Brain pericyte (primary cell): ENCODE measurements around the gene TRPM3.

Experiments used
- DNase-seq: peaks from one replicate; pipeline ENCODE4 v3.0.0-alpha.2; 2012; ENCODE audit warnings: low read depth, low spot score

Gene TRPM3

DNA sequence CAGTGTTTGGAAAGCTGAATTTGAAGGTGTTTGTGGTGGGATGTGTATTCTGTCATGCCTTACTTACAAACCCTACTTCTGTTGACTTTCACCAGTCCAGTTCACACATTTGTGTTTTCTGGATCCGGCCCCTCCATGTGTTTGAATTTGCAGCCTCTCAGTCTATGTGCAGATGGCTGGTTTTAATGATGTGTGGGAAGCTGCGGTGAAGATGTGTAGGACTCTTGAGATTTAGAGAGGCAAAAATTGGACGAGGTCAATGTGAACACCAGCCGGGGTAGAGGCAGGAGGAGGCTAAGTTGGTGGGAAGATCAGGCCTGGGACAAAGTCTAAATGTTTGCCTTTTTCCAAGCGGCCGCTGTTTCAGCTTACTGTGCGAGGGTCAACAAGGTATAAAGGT is 591.6 kb downstream of the TRPM3 start:
- no peak for DNase-seq

DNA sequence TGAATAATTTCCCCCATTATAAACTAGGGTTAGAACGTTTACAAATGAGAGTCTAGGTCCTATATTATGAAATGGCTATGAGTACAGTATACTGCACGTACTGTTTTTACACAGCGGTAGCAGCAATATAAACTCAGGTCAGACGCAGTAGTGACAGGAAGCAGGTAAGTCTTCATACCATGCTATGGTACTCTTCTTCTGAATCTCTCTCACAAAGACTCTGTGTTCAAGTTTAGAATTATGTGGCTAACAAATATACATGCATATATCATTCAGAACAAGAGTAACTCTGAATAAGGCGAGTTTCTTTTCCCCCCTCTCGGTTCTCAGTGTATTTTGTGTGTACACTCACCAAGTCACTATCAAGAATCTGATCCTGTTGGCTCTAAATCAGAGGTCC is 592.0 kb downstream of the TRPM3 start:
- DNase-seq, result no peak

DNA sequence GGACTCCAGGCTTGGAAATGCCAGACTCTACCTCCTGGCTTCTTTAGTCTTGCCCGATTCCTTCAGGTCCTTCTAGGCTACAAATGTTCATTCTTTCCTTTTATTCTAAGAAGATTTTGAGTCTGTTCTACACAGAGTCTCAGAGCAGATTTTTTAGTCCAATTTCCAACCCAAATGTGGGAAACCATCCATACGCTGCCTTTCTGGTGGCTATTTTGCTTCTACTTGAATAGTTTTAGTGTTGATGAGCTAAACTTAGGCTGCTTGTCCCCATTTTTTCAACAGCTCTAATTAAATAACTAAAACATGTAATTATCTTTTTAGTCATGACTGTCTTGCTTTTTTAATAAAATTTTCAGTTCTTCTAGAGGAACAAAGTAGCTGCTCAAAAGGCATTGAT is 594.5 kb downstream of the TRPM3 start:
- DNase-seq, result no peak

DNA sequence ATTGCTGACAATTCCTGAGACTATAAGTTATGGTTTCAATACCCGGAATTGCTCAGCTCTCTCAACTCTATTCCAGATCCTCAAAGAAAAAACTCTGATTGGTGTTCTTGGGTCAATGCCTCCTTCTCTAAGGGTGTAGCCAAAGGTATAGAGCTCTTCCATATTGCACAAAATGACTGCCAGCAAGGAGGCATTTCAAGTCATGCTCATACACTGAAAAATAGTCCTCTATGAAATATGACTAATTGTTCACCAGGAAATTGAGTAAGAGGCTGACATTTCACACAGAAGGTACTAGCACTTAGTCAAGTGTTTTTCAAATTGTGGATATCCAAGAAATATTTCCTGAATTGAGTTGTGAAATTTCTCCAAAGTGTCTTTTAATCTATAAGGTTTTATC is 595.9 kb downstream of the TRPM3 start:
- DNase-seq, result no peak

DNA sequence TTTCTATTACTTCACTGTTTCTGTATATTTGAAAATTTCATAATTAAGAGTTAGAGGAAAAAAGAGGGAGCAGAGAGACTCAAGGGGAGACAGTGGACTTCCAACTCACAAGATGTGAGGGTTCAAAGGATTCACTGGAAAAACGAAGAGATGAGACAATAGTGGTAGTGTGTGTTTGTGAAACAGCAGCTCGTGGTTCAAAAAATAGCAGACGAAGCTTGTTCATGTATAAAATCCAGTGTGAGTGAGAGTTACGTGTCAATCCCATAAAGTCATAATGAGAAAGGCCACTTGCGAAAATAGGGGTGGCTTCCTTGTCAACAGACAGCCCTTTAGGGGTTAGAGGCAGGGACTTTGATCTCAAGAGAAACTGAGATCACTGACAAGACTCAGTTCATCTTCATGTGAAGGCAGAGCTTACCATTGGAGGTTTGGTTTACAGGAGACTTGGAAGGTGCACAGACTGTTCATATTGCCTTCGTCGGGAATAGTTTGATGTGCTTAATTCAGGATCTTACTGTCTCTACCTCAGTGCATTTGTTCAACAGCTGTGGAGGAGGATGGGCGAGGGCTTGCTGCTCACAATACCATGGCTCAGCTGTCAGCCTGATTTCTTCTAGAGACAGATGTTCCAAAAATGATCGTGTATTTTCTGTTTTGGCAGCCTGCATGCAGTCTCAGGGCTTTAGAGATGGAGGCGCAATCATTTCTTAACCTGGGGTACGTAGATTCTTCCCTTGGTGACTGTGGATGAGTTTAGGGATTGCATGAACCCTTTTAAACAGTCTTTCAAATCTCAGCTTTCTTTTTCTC is 601.3 kb downstream of the TRPM3 start:
- DNase-seq, result no peak

DNA sequence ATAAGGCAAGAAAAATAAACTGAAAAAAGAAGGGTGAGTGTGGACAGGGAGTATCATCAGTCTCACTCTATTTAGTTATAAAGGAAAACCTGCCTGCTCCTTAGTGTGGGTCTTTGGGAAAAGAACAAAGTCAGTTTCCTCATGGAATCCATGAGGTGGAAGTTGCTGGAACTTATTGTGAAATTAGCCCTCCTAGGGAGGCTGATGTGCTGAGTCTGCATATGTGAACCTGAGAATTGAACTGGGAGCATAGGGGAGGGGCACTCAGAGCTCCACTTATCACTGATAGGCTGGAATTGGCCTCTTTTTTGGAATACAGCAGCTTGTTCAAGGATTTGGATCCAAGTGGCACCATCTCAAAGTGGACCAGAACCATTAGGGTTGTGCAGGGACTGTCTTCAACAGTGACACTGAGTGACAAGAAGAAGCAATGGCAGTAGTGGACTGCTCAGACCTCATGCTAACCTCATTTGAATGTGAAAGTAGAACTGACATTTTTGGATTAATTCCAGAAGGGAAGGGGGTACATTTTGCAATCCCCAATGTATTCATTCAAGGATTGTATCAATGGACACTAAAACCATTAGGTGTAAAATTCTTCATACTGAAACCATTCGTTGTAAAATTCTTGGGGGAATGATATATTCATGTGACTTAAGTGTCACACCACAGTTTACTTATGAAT is 603.4 kb downstream of the TRPM3 start:
- peak; percentile 10 for DNase-seq

DNA sequence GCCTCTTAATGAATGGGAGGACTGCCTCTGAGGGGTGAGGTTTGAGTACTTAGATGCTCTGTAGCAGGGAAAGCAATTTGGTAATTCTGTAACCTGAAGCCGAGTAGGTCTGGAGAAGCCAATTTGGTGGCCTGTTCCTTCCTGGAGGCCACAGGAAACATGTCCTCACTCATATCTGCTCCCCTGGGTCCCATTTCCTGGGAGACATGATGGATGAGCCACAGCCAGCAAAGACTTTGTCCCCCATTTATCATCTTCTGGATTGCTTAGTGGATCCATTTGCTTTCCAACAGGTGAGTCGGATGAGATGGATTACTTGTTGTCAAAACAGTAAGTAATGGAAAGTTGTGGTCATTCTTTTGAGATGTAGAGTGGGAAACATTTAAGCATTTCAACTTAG is 607.1 kb downstream of the TRPM3 start:
- DNase-seq, result no peak

DNA sequence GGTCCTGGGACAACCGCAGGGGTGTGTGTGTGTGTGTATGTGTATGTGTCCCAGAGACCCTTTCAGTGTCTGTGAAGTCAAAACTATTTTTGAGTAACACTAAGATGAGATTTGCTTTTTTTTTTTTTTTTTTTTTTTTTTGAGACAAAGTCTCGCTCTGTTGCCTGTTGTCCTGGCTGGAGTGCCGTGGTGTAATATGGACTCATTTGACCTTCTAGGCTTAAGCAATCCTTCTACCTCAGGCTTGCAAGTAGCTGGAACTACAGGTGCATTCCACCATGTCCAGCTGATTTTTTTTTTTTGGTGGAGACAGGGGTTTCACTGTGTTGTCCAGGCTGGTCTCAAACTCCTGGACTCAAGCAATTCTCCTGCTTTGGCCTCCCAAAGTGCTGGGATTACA is 609.6 kb downstream of the TRPM3 start:
- no peak for DNase-seq

DNA sequence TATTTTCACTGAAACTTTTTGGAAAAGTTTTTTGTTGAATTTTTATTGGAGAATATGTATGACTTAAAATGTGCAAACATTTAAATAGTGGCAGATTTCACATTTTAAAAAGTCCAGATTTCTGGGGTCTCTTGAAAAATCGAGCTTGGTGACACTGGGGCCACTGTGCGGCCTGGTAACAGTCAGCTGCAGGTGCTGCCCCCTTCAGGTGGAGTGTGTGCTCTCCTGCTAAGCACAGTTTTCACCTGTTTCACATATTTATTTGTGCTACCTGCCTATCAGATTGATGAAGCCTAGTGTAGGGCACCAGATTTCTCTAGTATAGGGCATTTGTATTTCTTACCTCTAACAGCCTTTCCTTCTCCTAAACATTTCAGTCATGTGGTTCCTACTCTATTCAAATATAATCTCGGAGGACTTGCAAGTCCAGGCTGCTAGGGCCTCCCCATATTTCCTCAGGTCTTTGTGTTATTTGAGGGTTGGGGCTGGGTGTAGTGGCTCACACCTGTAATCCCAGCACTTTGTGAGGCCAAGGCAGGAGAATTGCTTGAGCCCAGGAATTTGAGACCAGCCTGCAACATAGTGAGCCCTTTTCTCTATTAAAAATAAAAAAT is 611.2 kb downstream of the TRPM3 start:
- DNase-seq, result no peak

DNA sequence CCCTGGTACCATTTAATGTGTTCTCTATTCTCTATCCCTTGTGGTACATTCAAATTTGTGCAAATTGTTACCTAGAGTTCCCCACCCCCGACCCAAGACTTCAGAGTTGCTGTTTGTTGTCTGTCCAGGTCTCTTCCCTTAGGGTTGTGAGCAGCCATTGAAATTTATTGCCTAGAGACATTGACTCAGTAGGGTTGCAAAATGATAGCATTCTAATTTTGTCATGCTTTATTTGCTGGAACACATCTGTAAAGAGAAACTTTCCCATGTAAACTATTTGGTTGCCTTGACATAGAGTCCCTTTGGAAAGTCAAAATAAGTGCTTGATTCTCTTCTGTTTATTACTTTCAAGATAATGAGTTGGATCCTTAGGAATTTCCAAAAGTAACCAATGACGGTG is 615.3 kb downstream of the TRPM3 start:
- DNase-seq, result no peak

DNA sequence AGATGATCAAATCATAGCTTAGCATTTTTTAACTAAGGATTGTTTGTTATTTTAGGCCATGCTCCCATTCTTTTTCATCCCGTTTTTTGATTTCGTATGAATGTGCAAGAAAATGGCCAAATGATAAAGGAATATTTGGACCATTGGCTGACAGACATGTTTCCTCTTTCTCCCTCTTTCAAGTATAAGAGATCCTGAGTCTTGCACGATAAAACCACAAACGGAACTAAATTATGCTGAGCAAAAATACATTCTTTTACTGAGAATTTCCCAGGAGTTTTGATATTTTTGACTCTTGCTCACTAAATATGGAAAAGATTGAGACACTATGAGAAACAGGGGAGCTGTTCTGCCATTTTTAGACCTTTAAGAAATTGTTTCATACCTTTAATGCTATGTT is 616.6 kb downstream of the TRPM3 start:
- DNase-seq, result no peak

DNA sequence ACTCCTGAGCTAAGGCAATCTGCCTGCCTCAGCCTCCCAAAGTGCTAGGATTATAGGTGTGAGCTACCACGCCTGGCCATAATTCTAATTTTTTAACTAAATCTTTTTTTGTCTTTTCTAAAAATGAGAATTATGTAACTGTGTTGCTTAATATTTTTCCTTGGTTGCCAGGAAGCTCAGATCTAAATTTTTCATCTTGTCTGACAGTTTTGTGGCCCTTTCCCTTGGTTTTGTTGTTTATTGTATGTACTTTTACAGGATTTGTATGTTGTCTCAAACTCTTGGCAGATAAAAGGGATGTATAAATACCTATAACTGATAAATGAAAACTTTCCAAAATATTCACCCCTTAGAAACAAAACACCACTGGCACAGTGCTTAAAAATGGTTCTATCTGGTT is 618.7 kb downstream of the TRPM3 start:
- no peak for DNase-seq

DNA sequence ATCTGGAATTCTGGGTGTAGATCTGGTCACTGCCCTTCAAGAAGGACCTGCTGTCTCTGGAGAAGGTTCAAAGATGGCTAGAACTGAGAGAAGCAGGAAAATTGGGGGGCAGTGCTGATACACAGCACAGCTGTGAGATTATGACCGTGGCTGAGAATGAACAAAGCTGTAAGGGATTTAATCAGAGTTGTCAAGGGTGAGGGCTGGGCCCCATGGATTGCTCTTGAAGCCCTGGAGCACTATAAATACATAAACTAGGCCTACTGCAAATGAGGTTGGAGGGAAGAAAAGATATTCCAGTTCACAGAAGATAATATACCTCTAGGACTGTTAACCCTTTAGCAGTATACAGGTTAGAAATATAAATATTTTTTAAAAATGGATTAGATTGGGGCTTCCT is 620.6 kb downstream of the TRPM3 start:
- no peak for DNase-seq

DNA sequence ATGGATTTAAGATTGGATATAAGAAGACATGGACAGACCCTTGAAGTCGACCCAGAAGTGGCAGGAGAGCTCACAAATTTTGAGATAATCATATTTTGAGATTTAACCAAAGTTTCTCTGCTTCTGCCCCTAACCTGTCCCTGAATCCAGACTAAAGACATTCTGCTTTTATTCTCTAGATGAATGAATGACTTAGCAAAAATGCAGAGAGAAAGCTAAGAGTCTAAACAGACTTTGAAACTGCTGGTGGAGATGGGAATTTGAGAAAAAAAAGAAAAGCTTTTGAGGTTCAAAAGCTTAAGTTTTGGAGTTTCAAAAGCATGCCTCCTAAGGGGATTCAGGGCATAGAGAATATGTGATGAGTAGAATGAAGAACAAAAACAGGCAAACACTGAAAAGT is 621.8 kb downstream of the TRPM3 start:
- DNase-seq, result no peak

DNA sequence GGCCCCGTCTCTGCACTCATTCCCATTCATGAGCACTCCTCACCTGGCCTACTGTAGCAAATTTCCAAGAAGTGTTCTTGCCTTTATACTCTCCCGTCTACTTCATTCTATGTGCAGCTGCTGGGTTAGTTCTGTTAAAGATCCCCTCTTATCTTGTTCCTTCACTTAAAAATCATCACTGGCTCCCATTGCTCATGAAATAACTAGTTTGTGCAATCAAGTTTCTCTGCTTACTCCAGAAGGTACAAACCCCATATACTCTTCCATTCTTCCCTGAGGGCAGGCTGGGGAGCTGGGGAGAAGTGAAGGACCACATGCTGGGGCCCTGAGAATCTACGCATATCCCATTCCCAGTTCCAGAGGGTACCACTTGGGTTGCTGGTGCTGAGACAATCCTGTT is 622.6 kb downstream of the TRPM3 start:
- DNase-seq, result no peak

DNA sequence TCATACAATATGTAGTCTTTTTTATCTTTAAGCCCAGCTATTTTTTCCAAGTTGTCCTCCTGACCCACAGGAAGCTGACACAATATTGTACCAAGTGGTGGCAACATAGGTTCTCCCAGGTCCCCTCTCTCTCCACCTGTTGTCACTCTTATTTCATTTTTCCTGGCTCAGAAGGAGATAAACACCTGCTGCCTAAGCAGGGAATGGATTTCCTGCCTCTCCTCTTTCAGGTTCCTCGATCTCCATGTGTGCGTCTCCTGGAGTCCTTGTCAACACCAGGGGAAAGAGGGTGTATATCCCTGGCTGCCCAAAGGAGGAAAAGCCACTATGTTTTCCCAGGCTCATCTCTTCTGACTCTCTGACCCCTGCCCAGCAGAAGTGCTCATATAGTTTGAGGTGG is 625.2 kb downstream of the TRPM3 start:
- no peak for DNase-seq

DNA sequence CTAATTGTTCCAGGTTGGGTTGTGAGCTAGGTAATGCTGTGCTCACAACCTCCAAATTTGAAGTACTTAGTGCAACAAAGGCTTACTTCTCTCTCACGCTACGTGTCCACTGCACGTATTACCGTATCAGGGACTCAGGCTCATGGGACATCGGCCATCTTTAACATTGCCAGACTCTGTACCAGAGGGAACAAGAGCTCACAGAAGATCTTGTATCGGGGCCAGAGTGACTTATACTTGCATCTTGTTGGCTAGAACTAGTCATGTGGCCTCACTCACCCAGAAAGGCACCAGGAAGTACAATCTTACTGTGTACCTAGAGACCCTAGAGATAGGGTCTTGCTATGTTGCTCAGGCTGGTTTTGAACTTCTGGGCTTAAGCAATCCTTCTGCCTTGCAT is 625.9 kb downstream of the TRPM3 start:
- DNase-seq, result no peak

DNA sequence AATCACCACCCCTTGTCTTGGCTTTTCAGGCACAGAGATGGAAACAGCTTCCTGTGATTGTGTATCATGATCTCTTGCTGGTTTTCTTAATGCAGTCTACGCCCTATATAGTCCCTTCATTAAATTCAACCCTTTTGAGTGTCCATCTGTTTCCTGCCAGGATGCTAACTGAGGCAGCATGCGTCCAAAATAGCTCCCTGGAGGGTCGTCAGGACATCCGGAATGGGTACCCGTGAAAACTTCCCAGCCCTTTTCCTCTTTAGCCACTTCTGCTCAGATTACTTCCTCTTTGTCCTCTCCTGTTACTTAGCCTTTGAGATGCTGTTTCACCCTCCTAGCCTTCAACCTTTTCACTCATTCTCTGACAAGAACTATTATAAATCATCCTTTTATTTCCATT is 627.2 kb downstream of the TRPM3 start:
- no peak for DNase-seq

DNA sequence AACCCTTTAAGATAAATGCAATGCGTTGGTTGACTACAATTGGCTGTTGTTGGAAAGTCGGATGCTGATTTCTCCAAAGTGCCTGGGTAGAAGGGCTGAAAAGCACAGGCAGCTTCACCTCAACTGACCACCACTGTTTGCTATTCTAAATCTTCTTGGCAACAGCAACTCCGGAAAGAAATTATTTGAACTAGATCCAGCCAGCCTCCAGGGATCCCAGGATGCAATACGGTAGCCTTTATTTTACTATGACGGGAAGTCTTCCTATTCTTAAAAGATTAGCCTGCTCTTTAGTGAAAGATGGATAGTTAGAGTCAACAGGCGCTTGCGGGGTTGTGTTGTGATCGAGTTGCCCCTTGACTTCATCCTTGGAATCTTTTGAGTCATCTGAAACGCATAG is 628.4 kb downstream of the TRPM3 start:
- no peak for DNase-seq

DNA sequence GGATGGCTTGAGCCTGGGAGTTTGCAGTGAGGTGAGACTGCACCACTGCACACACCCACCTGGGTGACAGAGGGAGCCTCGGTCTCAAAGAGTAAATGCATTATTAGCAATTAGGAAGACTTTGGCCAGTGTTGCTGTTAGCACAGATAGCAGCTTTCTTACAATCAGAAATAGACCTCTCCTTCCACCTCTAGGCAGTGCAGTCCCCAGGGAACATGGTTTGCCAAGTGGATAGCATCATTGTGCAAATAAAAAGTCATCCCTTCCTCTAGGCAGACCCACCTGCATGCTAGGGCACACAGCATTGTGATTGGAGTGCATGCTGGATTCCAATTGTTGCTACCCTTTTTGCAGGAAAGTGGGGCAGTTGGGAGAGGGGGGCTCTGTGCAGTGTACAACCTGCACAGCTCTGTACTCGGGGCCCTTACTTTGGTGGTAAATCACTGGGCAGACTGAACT is 629.1 kb downstream of the TRPM3 start:
- no peak for DNase-seq

DNA sequence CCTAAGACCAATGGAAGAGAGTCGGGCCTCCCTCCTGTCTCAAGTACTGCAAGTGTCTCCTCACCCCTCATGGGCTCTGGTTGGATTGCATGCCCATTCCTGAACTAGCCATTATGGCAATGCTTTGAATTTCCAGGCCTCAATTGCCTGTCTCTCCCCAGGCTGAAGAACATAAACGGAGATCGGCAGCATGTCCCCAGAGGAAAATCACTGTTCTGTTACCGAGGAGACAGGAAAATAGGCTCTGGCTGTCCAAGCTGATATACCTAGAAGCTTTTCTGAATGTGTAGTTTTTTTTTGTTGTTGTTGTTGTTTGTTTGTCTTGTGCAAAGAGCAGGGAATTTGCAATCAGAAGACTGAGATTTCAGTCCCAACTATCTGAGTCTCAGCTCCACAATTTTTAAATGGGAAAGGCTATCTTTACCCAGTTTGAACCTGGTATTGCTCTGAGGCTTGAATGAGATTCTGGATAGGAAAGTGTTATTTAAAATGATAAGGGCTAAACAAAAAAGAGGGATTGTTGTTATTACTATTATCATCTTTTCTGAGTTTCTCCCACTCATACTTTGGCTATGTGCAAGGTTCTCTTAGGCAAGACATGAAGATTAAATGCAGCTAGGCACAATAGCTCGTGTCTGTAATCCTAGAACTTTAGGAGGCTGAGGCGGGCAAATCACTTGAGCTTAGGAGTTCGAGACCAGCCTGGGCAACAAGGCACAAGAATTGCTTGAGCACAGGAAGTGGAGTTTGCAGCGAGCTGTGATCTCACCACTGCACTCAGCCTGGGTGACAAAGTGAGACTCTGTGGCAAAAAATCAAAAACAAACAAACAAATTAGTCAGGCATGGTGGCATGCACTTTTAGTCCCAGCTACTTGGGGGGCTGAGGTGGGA is 629.7 kb downstream of the TRPM3 start:
- no peak for DNase-seq

DNA sequence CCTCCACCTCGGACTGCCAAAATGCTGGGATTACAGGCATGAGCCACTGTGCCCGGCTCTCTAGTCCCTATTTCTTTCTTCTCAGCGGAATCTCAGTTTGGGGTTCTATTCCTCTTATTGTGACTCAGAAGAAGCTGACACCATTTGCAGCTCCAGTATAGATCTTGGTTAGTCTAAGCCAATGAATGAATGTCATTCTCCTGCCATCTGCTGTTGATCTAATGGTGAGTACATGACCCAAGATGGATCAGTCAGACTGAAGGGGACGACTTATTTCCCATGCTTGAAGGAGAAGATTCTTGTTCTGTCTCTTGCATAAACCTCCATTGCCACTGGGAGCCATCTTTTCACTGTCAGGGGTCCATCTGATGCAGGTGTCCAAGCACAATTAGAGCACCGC is 630.9 kb downstream of the TRPM3 start:
- no peak for DNase-seq
